GM21381 (cell line): ENCODE measurements around the gene ZNF775.

Experiments used
- ATAC-seq: cut with Tn5 transposase; IDR thresholded peaks from one replicate; pipeline ENCODE4 v1.9.1; 2021; ENCODE audit warnings: mild to moderate bottlenecking, moderate library complexity; ENCODE audit not compliant: unreplicated experiment

Gene ZNF775

DNA sequence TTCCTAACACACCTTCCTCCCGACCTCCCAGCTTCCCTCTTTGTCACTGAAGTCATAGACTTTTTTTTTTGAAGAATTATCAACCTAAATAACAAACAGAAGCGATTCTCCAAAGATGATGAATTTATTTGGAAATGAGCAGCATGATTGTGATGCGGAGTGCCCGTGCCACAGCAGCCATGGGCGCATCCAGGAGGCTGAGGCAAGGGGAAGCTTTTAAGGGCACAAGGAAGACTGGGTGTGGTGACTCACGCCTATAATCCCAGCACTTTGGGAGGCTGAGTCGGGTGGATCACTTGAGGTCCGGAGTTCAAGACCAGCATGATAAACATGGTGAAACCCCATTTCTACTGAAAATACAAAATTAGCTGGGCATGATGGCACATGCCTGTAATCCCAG, 55.1 kb downstream of the ZNF775 start:
- ATAC-seq: no peak

DNA sequence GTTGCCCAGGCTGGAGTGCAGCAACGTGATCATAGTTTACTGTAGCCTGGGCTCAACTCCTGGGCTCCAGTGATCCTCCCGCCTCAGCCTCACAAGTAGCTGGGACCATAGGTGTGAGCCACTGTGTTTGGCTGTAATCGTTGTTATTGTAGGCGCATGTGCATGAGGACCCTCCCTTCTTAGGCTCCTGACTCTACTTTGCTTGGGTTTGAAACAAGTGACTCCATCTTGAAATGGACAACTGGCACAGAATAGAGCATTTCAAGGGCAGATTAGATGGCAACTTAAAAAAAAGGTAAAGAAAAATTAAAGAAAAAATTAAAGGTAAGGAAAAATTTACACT, 55.9 kb downstream of the ZNF775 start:
- ATAC-seq: no peak

DNA sequence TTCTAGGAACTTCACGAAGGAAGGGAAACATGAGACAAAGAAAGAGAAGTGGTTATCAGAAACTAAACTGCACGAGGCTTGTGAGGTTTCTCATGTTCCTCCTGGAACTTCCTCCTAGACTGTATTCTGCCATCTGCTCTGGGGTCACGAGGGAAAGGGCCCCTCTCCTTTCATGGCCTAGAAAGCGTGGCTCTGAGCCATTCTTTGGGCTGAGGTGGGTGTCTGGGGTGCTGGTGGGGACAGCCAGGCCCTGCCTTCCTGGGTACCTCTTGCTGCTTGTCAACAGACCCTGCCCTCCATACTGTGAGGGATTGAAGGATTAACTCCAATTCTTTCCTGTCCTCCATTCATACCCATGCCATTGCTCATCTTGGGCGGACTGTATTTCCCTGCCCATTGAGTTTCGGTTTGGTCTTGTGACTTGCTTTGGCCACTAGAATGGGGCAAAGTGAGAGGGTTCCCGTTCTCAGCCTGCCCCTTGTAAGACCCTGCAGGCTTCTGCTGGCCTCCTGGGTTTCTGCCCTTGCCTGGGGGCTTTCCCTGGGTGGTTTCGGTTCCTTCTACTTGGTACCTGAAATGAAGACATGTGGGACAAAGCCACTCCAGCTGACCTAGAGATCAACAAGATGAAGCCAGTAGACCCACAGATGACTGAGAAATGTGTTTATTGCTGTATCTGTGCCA, 56.4 kb downstream of the ZNF775 start:
- ATAC-seq: peak; percentile 86

DNA sequence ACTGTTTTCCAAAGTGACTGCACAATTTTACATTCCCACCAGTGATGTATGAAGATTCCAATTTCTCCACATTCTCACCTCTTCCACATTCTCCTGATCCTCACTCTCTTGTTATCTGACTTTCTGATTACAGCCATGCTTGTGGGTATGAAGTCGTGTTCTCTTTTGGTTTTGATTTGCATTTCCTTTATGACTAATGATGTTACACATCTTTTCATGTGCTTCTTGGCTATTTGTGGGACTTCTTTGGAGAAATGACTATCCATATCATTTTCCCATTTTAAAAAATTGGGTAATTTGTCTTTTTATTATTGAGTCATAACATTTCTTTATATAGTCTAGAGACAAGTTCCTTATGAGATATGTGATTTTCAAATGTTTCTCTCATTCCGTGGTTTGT, 60.8 kb downstream of the ZNF775 start:
- no peak for ATAC-seq

DNA sequence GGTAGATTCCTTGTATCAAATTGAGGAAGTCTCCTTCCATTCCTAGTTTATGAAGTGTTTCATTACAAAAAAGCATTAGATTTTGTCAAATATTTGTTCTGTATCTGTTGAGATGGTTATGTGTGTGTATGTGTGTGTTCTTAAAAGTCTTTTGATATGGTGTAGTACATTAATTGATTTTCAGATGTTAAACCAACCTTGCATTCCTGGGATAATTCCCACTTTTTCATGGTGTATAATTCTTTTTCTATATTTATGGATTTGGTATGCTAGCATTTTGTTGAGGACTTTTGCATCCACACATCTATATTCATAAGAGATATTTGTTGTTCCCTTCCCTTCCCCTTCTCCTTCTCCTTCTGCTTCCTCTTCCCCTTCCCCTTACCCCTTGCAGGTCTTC, 62.4 kb downstream of the ZNF775 start:
- no peak for ATAC-seq

DNA sequence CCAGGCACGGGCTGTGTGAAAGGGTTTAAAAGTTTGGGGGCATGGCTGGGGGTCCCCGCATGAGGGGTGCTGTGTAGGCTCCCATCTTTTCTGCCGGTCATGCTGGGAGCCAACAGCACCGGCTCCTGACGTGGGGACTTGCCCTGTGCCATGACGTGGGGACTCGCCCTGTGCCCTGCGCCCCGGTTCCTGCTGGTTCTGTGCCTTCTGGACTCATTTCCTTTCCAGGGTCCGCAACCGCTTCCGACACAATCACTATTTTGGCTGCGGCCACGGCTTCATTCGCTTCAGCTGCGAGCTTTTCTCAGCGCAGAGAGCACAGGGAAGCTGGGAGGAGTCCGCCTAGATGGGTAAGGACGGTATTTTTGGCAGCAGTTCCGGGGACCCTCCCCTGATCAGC, 63.7 kb downstream of the ZNF775 start:
- ATAC-seq: no peak

DNA sequence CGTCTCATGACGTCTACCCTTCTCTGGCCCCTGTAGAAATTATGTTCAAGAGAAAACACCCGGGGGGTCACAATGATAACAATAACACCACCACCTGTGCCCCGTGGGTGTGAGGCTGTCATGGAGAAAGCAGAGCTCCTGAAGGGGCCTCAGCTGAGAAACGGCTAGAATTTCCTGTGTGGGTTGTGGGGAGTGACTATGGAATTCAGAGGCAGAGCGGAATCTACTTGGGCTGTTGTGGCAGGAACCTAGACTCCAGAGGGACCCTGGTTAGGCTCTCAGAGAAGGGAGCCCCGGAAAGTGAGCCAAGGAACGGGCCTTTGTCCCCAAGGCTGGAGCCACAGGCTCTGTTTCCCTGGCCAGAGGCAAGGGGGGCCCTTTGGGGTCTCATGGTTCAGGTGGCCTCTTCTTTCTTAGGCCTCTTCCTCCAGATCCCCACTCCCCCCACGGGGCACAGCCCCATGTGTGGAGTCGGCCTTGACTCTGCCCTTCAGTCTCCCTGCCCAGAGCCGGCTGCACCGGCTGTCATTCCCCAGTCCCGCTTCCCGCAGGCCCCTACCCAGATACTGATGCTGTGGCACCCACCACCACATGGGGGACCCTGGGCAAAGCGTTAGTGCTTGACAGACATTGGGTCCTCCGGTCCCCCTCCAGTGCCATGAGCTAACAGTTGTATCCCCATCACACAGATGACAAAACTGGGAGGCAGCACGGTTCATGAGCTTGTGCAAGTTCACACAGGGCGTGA, 64.8 kb downstream of the ZNF775 start:
- ATAC-seq: no peak

DNA sequence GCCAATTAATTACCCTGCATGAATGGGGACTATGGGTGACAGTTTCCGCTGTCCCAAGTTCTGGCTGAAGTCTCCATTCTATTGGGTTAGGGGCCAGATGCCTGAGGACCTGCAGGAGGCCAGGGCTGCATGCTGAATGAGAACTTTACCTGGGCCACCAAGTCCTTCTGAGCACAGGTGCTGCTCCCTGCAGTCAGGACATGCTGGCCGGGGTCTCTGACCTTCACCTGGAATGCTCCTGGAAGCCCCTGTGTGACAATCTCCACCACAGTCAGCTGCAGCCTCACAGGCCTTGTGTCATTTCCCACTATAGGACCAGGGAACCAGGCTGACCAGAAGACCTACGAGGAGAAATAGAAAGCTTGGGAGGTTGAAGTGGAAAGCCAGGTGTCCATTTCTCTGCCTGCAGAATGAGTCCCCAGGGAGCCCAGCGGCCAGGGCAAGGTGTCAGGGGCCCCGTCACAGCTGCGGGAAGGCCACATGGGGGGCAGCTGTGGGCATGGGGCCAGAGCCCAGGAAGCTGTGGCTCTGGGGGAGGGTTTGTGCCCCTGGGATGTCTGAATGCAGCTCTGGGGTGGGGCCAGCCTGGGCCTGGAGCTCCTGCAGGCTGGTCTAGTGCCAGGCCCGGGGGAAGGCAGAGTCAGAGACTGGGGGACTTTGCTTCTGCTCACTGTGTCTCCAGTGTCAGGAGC, 65.7 kb downstream of the ZNF775 start:
- ATAC-seq: no peak

DNA sequence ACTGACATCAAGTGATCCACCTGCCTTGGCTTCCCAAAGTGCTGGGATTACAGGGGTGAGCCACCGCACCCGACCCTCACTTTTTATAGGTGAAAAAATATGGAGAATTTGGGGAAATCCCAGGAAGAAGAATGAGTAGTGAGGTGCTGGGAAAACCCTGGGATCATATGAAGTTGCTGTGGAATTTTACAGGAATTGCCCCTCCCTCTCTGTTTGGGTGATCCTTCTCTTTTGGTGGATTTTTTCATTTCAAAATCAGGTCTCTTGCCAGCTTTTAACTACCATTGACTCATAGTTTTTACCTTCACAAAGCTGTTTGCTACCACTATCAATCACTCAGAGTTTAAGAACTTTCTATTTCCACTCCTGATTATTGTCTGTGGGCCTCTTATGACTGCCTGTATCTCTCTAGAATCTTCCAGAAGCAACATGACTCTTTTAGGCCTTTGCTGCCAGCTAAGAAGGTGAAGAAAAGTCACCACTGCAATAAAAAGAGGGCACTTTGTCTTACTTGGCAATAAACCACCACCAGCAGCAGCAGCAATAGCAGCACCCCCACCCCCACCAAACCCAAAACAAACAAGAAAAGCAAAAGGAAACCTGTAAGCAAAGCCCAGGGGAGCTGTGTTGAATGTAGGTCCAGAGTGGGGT, 67.3 kb downstream of the ZNF775 start:
- no peak for ATAC-seq
